NCI-H526 treated with DMSO at 0.1 percent for 48 hours (cell line): ENCODE data around the gene CYP2S1.
"Not testable (repeated sequence)": the region's sequence is repeated elsewhere in the genome, so short reads cannot be mapped to it uniquely, and the experiment has no call there.

Source experiments
- DNase-seq: peaks from one replicate; lab custom pipeline; 2025; lab: John Stamatoyannopoulos, UW

Gene CYP2S1

GRCh38 chr19:41192574-41193429 is at the start of gene CYP2S1:
Gene CYP2S1 (plus strand): TSS chr19:41193219. CDS start chr19:41193265, 46 bp downstream.
- no peak for DNase-seq

GRCh38 chr19:41144403-41144802 is 48.6 kb upstream of the CYP2S1 start:
- DNase-seq = peak; percentile 50

GRCh38 chr19:41149831-41150230 is 43.2 kb upstream of the CYP2S1 start:
- DNase-seq = no peak

- DNase-seq = not testable (repeated sequence)
Observed at GRCh38 chr19:41150986-41151385, 42.0 kb upstream of the CYP2S1 start.

GRCh38 chr19:41154060-41154459 is 39.0 kb upstream of the CYP2S1 start:
- DNase-seq = no peak

GRCh38 chr19:41156207-41156606 is 36.8 kb upstream of the CYP2S1 start:
- DNase-seq = no peak

- no peak for DNase-seq
Observed at GRCh38 chr19:41159881-41160280, 33.1 kb upstream of the CYP2S1 start.

GRCh38 chr19:41161903-41162302 is 31.1 kb upstream of the CYP2S1 start:
- DNase-seq = no peak

GRCh38 chr19:41166944-41167804 is 25.8 kb upstream of the CYP2S1 start:
- no peak for DNase-seq

- DNase-seq = no peak
Observed at GRCh38 chr19:41172297-41173164, 20.5 kb upstream of the CYP2S1 start.

GRCh38 chr19:41174297-41174928 is 18.6 kb upstream of the CYP2S1 start:
- no peak for DNase-seq

GRCh38 chr19:41175801-41176777 is 16.9 kb upstream of the CYP2S1 start:
- DNase-seq = no peak

GRCh38 chr19:41180173-41180572 is 12.8 kb upstream of the CYP2S1 start:
- DNase-seq = not testable (repeated sequence)

GRCh38 chr19:41186971-41187883 is 5.8 kb upstream of the CYP2S1 start:
- no peak for DNase-seq

GRCh38 chr19:41187884-41188279 is 5.1 kb upstream of the CYP2S1 start:
- DNase-seq = no peak

- DNase-seq = no peak
Observed at GRCh38 chr19:41189425-41190065, 3.5 kb upstream of the CYP2S1 start.

- no peak for DNase-seq
Observed at GRCh38 chr19:41193430-41194156, 574 bp downstream of the CYP2S1 start.

GRCh38 chr19:41194157-41194552 is 1.1 kb downstream of the CYP2S1 start:
- DNase-seq = no peak
